Motor neuron (in vitro differentiated cells): ENCODE data around the gene TRIP10. TPM values are rescaled to one million over a fixed set of nuclear protein-coding genes. Genes with fewer than 3 reads are reported as not detected.

Experiments
- ATAC-seq, 8 experiments: fragments of 200-7000 bp; cut with Tn5 transposase; replicated peaks in 6 of 8; 2 replicates each; pipeline ENCODE4 v1.8.0; 2021; ENCODE audit warnings: mild to moderate bottlenecking in 8 of 8, moderate library complexity in 8 of 8
- H3K27ac ChIP-seq, 2 donors: fragments of 250-450 bp; sonication (Bioruptor Pico); 2 replicates each; pipeline ENCODE4 v1.9.0; 2021; ENCODE audit warnings: antibody characterized with exemption in 2 of 2, mild to moderate bottlenecking in 2 of 2, moderate library complexity in 1 of 2
- H3K4me1 ChIP-seq, 2 donors: fragments of 250-450 bp; sonication (Bioruptor Pico); replicated peaks in 1 of 2; 2 replicates each; pipeline ENCODE4 v1.6.1; 2021; ENCODE audit warnings: antibody characterized with exemption in 2 of 2, mild to moderate bottlenecking in 2 of 2, moderate library complexity in 1 of 2
- H3K4me3 ChIP-seq, 5 donors: fragments of 250-450 bp; sonication (Bioruptor Pico); 2 replicates each; pipeline ENCODE4 v1.9.0; 2021; ENCODE audit warnings: antibody characterized with exemption in 5 of 5, mild to moderate bottlenecking in 5 of 5, moderate library complexity in 4 of 5
- WGBS, 10 experiments: fragments of 450-650 bp; shearing (Covaris generic); methylation state at CpG; one replicate each; pipeline ENCODE4 v1.0.0; 2022; 5-methylcytosine and 5-hydroxymethylcytosine counted together
- in situ Hi-C, 9 experiments: fragments of 400-800 bp; cut with MboI; loops; one replicate each; pipeline ENCODE4 v1.15.0; 2021; ENCODE audit warnings: low sequenced_read_pairs in 9 of 9, low pct_unique_long_range_greater_than_20kb in 2 of 9; ENCODE audit not compliant: unreplicated experiment in 9 of 9
- total RNA-seq, 8 experiments: library from RNA; unstranded; fragments of 300-600 nt; gene quantifications; 2 replicates each; pipeline versions ENCODE4 v1.2.3 to v1.2.4, GENCODE V29; 2022

TRIP10 gene
- total RNA-seq, 8 experiments from 2014 or later = 5.8 to 28.7 (median 9.2) TPM

- no peak overlapping the region for H3K4me3 ChIP-seq
- peaks cover 0 to 2% of the 10 kb centered on the region in 2 donors for H3K4me1 ChIP-seq
- in situ Hi-C loops = no loop called here
- no peak overlapping the region for H3K27ac ChIP-seq
- WGBS, 10 experiments = 20 to 75% (median 60%) methylated on average over 1 to 4 of the region's 24 CpGs; no CpG with 5 or more reads in 5 of the 10 experiments
- peak in 1 of 8 experiments; percentile 10 for ATAC-seq
Observed at GRCh38 chr19:6713773-6714692, 25.4 kb upstream of the TRIP10 start.

- Histone ChIP-seq H3K4me3 (no peak overlapping the region), H3K27ac (no peak overlapping the region), H3K4me1 (peaks cover 0 to 2% of the 10 kb centered on the region in 2 donors)
- peak in 1 of 8 experiments; percentile 4 for ATAC-seq
- WGBS, 10 experiments = 25 to 100% (median 76%) methylated on average over 1 to 11 of the region's 11 CpGs; no CpG with 5 or more reads in 2 of the 10 experiments
- in situ Hi-C loops = no loop called here
Observed at GRCh38 chr19:6714749-6715555, 24.5 kb upstream of the TRIP10 start.

DNA sequence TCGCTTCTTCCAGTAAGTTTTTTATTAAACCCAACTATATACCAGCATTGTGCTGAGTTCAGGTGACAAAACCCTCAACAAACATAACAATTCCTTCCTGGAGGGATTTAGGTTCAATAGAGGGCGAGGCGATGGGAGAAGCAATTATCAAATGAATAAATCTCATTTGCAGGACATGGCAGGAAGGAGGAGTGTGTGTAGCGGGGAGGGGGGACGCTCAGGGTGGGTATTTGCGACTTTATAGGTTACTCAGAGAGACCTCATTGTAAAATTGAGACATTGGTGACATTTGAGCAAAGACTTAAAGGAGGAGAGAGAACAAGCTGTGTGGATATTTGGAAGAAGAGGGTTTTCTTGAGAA is 22.9 kb upstream of the TRIP10 start:
- in situ Hi-C loops = no loop called here
- Histone ChIP-seq H3K27ac (no peak overlapping the region), H3K4me3 (no peak overlapping the region), H3K4me1 (peaks cover 0 to 2% of the 10 kb centered on the region in 2 donors)
- no peak for ATAC-seq
- 33 to 100% (median 60%) methylated on average over 1 to 6 of the region's 6 CpGs for WGBS, 10 experiments

DNA sequence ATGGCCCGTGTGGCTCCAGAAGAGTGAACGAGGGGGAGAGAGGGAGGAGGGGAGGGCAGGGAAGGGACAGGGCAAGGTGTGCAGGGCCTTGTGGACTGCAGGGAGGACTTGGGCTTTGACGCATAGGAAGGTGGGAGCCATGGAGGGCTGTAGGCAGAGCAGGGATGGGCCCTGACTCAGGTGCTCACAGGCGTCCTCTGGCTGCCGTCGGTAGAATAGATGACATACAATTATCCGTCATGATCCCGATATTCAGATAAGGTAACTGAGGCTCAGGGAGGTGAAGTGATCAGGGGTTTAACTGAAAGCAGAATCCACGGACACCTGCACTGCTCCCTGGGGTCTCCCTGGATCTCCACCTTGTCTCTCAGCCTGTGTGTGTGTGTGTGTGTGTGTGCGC is 22.4 kb upstream of the TRIP10 start:
- no peak overlapping the region for H3K4me3 ChIP-seq
- peaks cover 0 to 2% of the 10 kb centered on the region in 2 donors for H3K4me1 ChIP-seq
- in situ Hi-C loops = no loop called here
- ATAC-seq = no peak
- 50 to 86% methylated on average over 1 to 3 of the region's 10 CpGs; no CpG with 5 or more reads in 8 of the 10 experiments for WGBS, 10 experiments
- H3K27ac ChIP-seq = no peak overlapping the region

- Histone ChIP-seq H3K27ac (no peak overlapping the region), H3K4me1 (peaks cover 0 to 2% of the 10 kb centered on the region in 2 donors), H3K4me3 (no peak overlapping the region)
- in situ Hi-C loops = no loop called here
- no peak for ATAC-seq
- 31 to 86% (median 62%) methylated on average over 1 to 4 of the region's 4 CpGs; no CpG with 5 or more reads in 1 of the 10 experiments for WGBS, 10 experiments
Observed at GRCh38 chr19:6717441-6717971, 22.0 kb upstream of the TRIP10 start.

GRCh38 chr19:6718111-6718740 is 21.3 kb upstream of the TRIP10 start:
- Histone ChIP-seq H3K4me1 (peaks cover 0 to 2% of the 10 kb centered on the region in 2 donors), H3K27ac (no peak overlapping the region), H3K4me3 (no peak overlapping the region)
- in situ Hi-C loops = no loop called here
- ATAC-seq = peak in 1 of 8 experiments; percentile 13
- 0% methylated on average over 2 of the region's 23 CpGs; no CpG with 5 or more reads in 9 of the 10 experiments for WGBS, 10 experiments

DNA sequence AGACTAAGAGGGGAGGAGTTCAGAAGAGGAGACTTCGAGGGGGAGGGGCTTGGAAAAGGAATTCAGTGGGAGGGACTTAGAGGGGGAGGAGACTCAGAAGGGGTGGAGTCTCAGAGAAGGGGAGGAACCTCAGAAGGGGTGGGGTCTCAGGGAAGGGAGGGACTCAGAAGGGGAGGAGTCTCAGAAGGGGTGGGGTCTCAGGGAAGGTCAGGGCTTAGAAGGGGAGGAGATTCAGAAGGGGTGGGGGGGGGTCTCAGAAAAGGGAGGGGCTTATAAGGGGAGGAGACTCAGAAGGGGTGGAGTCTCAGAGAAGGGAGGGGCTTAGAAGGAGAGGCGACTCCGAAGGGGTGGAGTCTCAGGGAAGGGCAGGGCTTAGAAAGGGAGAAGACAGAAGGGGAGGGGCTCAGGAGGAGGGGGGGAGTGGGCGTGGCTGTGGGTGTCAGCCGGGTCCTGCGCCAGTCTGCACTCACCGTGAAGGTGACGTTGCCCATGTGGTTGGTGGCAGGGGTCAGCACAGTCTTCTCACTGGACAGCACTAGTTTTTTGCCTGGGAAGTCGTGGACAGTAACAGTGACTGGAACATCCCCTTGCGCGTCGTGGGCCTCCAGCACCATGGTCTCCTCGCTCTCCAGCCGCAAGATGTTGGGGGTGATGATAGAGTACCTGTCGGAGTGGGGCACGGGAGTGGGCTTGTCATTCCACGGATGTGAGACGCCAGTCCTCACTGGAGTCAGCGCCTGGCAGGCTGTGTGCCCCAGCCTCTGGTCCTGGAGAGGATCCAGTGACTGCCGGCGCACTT is 20.5 kb upstream of the TRIP10 start:
- peak in 5 of 8 experiments; percentile 4 to 84 (median 62) for ATAC-seq
- in situ Hi-C loops = no loop called here
- WGBS, 10 experiments = 40 to 100% (median 100%) methylated on average over 1 to 3 of the region's 21 CpGs; no CpG with 5 or more reads in 7 of the 10 experiments
- Histone ChIP-seq H3K4me3 (no peak overlapping the region), H3K27ac (no peak overlapping the region), H3K4me1 (peaks cover 0 to 2% of the 10 kb centered on the region in 2 donors)

- in situ Hi-C loops = no loop called here
- no peak overlapping the region for H3K27ac ChIP-seq
- no peak overlapping the region for H3K4me3 ChIP-seq
- no peak for ATAC-seq
- WGBS, 10 experiments = 60 to 100% (median 86%) methylated on average over 1 to 3 of the region's 6 CpGs; no CpG with 5 or more reads in 5 of the 10 experiments
- peaks cover 0 to 2% of the 10 kb centered on the region in 2 donors for H3K4me1 ChIP-seq
Observed at GRCh38 chr19:6719540-6719861, 20.0 kb upstream of the TRIP10 start.

DNA sequence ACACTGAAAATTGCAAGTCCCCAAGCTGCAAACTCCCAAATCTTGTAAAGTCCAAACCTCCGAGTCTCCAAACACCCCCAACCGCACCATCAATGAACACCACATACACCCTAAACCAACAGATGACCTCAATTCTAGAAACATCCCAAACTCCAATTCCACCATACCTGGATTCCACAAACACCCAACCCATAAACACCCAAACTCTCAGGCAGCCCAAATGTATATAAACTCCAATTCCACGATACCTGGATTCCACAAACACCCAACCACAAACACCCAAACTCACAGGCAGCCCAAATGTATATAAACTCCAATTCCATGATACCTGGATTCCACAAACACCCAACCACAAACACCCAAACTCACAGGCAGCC is 19.5 kb upstream of the TRIP10 start:
- in situ Hi-C loops = no loop called here
- Histone ChIP-seq H3K4me1 (peaks cover 0 to 6% of the 10 kb centered on the region in 2 donors), H3K4me3 (no peak overlapping the region), H3K27ac (no peak overlapping the region)
- ATAC-seq = no peak
- WGBS, 10 experiments = 54 to 100% (median 90%) methylated on average over 1 to 3 of the region's 3 CpGs; no CpG with 5 or more reads in 2 of the 10 experiments

DNA sequence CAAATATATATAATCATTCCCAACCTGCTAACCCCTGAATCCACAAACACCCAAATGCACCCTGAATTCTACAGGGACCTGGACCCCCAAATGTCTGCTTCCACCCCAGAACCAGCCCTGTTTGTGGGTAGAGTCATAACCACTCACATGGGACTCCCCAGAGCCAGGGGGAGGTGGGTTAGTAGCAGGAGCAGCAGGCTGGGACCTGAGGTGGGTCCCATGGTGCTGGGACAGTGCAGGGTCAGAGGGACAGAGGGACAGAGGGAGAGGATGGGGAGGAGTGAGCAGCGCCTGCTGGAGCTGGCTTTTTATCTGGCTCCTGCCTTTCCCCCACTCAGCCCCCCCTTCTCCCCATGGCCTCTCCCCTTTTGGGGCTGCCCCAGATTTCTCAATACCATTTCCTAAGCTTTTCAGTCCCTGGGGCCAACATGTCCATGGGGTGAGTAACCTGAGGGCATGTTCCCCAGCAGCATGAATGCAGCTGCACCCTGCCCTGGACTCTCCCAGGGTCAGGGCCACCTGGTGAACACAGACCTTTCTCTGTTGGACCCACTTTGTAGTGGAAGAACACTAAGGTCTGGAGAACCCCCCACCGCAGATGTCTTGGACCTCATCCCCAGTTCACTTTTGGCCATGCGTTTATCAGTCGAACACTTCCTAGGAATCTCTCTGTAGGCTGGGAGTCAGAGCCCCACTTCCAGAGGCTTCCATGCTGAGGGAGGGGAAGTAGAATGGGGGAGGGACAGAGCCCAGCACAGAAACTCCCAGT is 18.9 kb upstream of the TRIP10 start, which contains the start of gene C3:
TSS of gene C3 (minus strand) at position 282 of the 769 bp plus-strand sequence. CDS start at position 221, 61 bp downstream.
- Histone ChIP-seq H3K27ac (no peak within 1 kb of the TSS), H3K4me1 (peaks cover 3 to 11% of the 10 kb centered on the region in 2 donors), H3K4me3 (no peak within 1 kb of the TSS)
- 50 to 100% (median 70%) methylated on average over 1 to 3 of the region's 4 CpGs; no CpG with 5 or more reads in 5 of the 10 experiments for WGBS, 10 experiments
- peak in 3 of 8 experiments; percentile 16 to 60 (median 58) for ATAC-seq
- in situ Hi-C loops = no loop called here

DNA sequence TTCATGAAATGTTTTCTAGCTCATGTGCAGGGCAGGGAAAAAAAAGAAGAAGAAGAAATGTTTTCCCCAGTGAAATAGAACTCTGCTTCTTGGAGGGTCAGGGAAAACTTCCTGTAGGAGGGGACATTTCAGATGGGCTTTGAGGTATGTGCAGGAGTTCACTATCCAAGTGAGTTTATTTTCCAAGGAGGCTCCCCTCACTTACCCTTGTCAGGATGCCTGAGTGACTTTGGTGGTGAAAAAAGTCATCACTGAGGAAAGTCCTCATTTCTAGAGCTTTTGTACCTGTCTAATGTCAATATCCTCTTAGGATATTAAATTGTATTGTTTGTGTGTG is 18.4 kb upstream of the TRIP10 start:
- Histone ChIP-seq H3K27ac (no peak overlapping the region), H3K4me1 (peaks cover 5 to 17% of the 10 kb centered on the region in 2 donors), H3K4me3 (no peak overlapping the region)
- in situ Hi-C loops = no loop called here
- no peak for ATAC-seq
